KMS-11 (cell line): ENCODE results near the gene CTPS2.

Experiments used
- H2AFZ ChIP-seq: fragments of 200-600 bp; sonication (generic); 2 replicates; pipeline ENCODE4 v1.6.1; 2016; ENCODE audit warnings: antibody characterized with exemption, mixed run types, low read depth
- H3K27ac ChIP-seq: fragments of 200-600 bp; sonication (generic); 2 replicates; pipeline ENCODE4 v1.6.1; 2016; ENCODE audit warnings: mild to moderate bottlenecking, mixed run types
- H3K27me3 ChIP-seq: fragments of 200-600 bp; sonication (generic); 2 replicates; pipeline ENCODE4 v1.6.1; 2017; ENCODE audit warnings: mild to moderate bottlenecking, low read depth, mixed run types, moderate library complexity; ENCODE audit not compliant: insufficient read depth
- H3K36me3 ChIP-seq: fragments of 200-600 bp; sonication (generic); 2 replicates; pipeline ENCODE4 v1.6.1; 2017; ENCODE audit warnings: mild to moderate bottlenecking, mixed run types; ENCODE audit not compliant: insufficient read depth
- H3K4me1 ChIP-seq: fragments of 200-600 bp; sonication (generic); 2 replicates; pipeline ENCODE4 v1.6.1; 2016; ENCODE audit warnings: mild to moderate bottlenecking, low read depth, mixed run types; ENCODE audit not compliant: poor library complexity, severe bottlenecking
- H3K4me2 ChIP-seq: fragments of 200-600 bp; sonication (generic); 2 replicates; pipeline ENCODE4 v1.7.0; 2016; ENCODE audit warnings: mild to moderate bottlenecking, mixed run types
- H3K4me3 ChIP-seq: fragments of 200-600 bp; sonication (generic); IDR thresholded peaks from 2 replicates; pipeline ENCODE4 v1.6.1; 2017; ENCODE audit warnings: low read depth, low read length, mixed read lengths; ENCODE audit not compliant: insufficient read depth
- H3K79me2 ChIP-seq: fragments of 200-600 bp; sonication (generic); 2 replicates; pipeline ENCODE4 v1.6.1; 2016; ENCODE audit warnings: low read depth, mixed run types; ENCODE audit not compliant: insufficient read depth
- H3K9ac ChIP-seq: fragments of 200-600 bp; sonication (generic); 2 replicates; pipeline ENCODE4 v1.6.1; 2016; ENCODE audit warnings: mild to moderate bottlenecking, mixed run types
- H4K20me1 ChIP-seq: fragments of 200-600 bp; sonication (generic); 2 replicates; pipeline ENCODE4 v1.6.1; 2016; ENCODE audit warnings: mild to moderate bottlenecking, mixed run types; ENCODE audit not compliant: insufficient read depth
- CTCF ChIP-seq: fragments of 200-600 bp; sonication (generic); conservative IDR thresholded peaks from 2 replicates; pipeline ENCODE4 v1.6.1; 2017; ENCODE audit warnings: low read depth, mild to moderate bottlenecking, antibody characterized with exemption, low read length, moderate library complexity, mixed read lengths

The CTPS2 gene

GRCh38 chrX:16567681-16568080 is 144.8 kb downstream of the CTPS2 start:
- H3K36me3 ChIP-seq, result no peaks in the 10 kb centered on the region
- H4K20me1 ChIP-seq, result no peaks in the 10 kb centered on the region
- no peaks in the 10 kb centered on the region for H3K4me1 ChIP-seq
- no peaks in the 10 kb centered on the region for H3K79me2 ChIP-seq
- no peak for TF ChIP-seq CTCF
- no peak overlapping the region for H3K9ac ChIP-seq
- no peaks in the 10 kb centered on the region for H3K27me3 ChIP-seq
- no peak overlapping the region for H3K4me3 ChIP-seq
- H3K4me2 ChIP-seq, result no peak overlapping the region
- no peak overlapping the region for H2AFZ ChIP-seq
- no peak overlapping the region for H3K27ac ChIP-seq

- Histone ChIP-seq H2AFZ (no peak overlapping the region), H3K36me3 (no peaks in the 10 kb centered on the region), H3K79me2 (no peaks in the 10 kb centered on the region), H3K27me3 (no peaks in the 10 kb centered on the region), H3K4me1 (no peaks in the 10 kb centered on the region), H3K9ac (no peak overlapping the region), H3K4me3 (no peak overlapping the region), H3K27ac (no peak overlapping the region), H4K20me1 (no peaks in the 10 kb centered on the region), H3K4me2 (no peak overlapping the region)
- TF ChIP-seq CTCF, result no peak
Observed at GRCh38 chrX:16566571-16566970, 145.9 kb downstream of the CTPS2 start.

GRCh38 chrX:16560173-16560572 is 152.3 kb downstream of the CTPS2 start:
- no peak overlapping the region for H3K9ac ChIP-seq
- H2AFZ ChIP-seq, result no peak overlapping the region
- H3K27me3 ChIP-seq, result no peaks in the 10 kb centered on the region
- H3K4me1 ChIP-seq, result peaks cover 21% of the 10 kb centered on the region
- H3K4me3 ChIP-seq, result no peak overlapping the region
- peak overlapping the region; percentile 44; the same call in 1 of the 2 replicates for H3K4me2 ChIP-seq
- H4K20me1 ChIP-seq, result no peaks in the 10 kb centered on the region
- TF ChIP-seq CTCF, result no peak
- H3K79me2 ChIP-seq, result no peaks in the 10 kb centered on the region
- no peaks in the 10 kb centered on the region for H3K36me3 ChIP-seq
- no peak overlapping the region for H3K27ac ChIP-seq

- no peak overlapping the region for H2AFZ ChIP-seq
- H3K9ac ChIP-seq, result no peak overlapping the region
- no peaks in the 10 kb centered on the region for H3K27me3 ChIP-seq
- H3K36me3 ChIP-seq, result no peaks in the 10 kb centered on the region
- TF ChIP-seq CTCF, result no peak
- H3K4me3 ChIP-seq, result no peak overlapping the region
- H3K4me2 ChIP-seq, result peak overlapping the region; percentile 44; the same call in 1 of the 2 replicates
- H3K79me2 ChIP-seq, result no peaks in the 10 kb centered on the region
- H4K20me1 ChIP-seq, result no peaks in the 10 kb centered on the region
- H3K27ac ChIP-seq, result no peak overlapping the region
- H3K4me1 ChIP-seq, result peaks cover 21% of the 10 kb centered on the region
Observed at GRCh38 chrX:16559206-16559619, 153.3 kb downstream of the CTPS2 start.
